ENCODE data around the gene TARS3.

Gene TARS3

GRCh38 chr15:101654171-101654570 is 70.1 kb downstream of the TARS3 start:
- peaks cover 42% of the 10 kb centered on the region for H3K4me1 Mint-ChIP-seq
- ATAC-seq, result no peak
- no peak for DNase-seq
- peak overlapping the region; percentile 92 for H3K27ac Mint-ChIP-seq
- no peaks in the 10 kb centered on the region for H3K27me3 Mint-ChIP-seq
- H3K36me3 Mint-ChIP-seq (ENCODE audit: low read depth), result peaks cover 11% of the 10 kb centered on the region
- no peaks in the 10 kb centered on the region for H3K9me3 Mint-ChIP-seq
- peak overlapping the region; percentile 41 for H3K4me3 Mint-ChIP-seq

GRCh38 chr15:101652786-101653430 is 71.4 kb downstream of the TARS3 start:
- Mint-ChIP-seq H3K27me3 (no peaks in the 10 kb centered on the region), H3K9me3 (no peaks in the 10 kb centered on the region), H3K36me3 (ENCODE audit: low read depth) (peaks cover 22% of the 10 kb centered on the region), H3K4me1 (peaks cover 47% of the 10 kb centered on the region), H3K27ac (peak overlapping the region; percentile 92), H3K4me3 (peak overlapping the region; percentile 91)
- ATAC-seq, result no peak
- no peak for DNase-seq

DNA sequence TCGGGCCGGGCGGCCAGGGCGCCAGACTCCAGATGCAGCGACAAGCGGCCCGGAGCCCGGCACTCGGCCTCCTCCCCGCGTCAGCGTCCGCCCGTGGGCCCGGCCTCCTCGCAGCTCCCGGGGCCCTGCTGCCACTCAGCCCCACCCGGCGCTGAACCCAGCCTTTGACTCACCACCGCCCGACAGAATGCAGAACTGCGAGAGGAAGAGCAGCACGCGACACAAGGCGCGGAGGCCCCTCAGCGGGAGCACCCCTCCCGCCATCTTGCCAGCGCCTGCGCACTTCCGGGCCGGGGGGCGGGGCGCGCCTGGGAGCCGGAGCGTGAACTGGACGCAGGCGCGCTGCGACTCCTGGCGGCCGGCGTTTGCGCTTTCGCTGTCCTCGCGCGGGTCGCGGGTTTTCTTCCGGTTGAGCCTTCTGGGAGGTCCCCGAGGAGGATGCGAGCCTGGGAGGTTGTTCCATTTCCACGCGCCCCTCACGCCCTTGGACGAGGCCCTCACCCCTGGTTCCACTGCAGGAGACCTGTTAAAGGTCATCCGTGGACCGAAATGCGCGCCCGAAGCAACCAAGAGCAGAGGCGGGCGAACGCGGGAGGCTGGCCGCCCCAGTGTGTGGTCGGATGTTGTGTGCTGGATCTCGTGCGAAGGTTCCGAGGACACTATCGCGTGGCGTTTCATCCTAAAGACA is 72.0 kb downstream of the TARS3 start, which contains the start of gene TM2D3:
Gene TM2D3, minus strand, starts transcription at position 284 of the 688 bp plus-strand sequence. Its CDS starts 20 bp downstream, at position 264.
- Mint-ChIP-seq H3K4me3 (peak within 1 kb of the TSS; percentile 91), H3K9me3 (no peaks in the 10 kb centered on the region), H3K36me3 (ENCODE audit: low read depth) (peaks cover 22% of the 10 kb centered on the region), H3K27me3 (no peaks in the 10 kb centered on the region), H3K27ac (peak within 1 kb of the TSS; percentile 92), H3K4me1 (peaks cover 47% of the 10 kb centered on the region)
- DNase-seq (peak; percentile 96), ATAC-seq (peak; percentile 94)

GRCh38 chr15:101651554-101652097 is 72.6 kb downstream of the TARS3 start:
- ATAC-seq (peak; percentile 65), DNase-seq (no peak)
- no peaks in the 10 kb centered on the region for H3K9me3 Mint-ChIP-seq
- H3K4me3 Mint-ChIP-seq, result peak overlapping the region; percentile 91
- H3K4me1 Mint-ChIP-seq, result peaks cover 47% of the 10 kb centered on the region
- no peaks in the 10 kb centered on the region for H3K27me3 Mint-ChIP-seq
- peaks cover 27% of the 10 kb centered on the region for H3K36me3 Mint-ChIP-seq (ENCODE audit: low read depth)
- H3K27ac Mint-ChIP-seq, result peak overlapping the region; percentile 92

- H3K9me3 Mint-ChIP-seq, result no peaks in the 10 kb centered on the region
- no peaks in the 10 kb centered on the region for H3K27me3 Mint-ChIP-seq
- peak overlapping the region; percentile 91 for H3K4me3 Mint-ChIP-seq
- peaks cover 50% of the 10 kb centered on the region for H3K4me1 Mint-ChIP-seq
- H3K27ac Mint-ChIP-seq, result peak overlapping the region; percentile 92
- H3K36me3 Mint-ChIP-seq (ENCODE audit: low read depth), result peaks cover 39% of the 10 kb centered on the region
- ATAC-seq (no peak), DNase-seq (no peak)
Measured at GRCh38 chr15:101650145-101650544, 74.1 kb downstream of the TARS3 start.

- ATAC-seq (no peak), DNase-seq (no peak)
- peaks cover 41% of the 10 kb centered on the region for H3K4me1 Mint-ChIP-seq
- H3K27me3 Mint-ChIP-seq, result no peaks in the 10 kb centered on the region
- no peak overlapping the region for H3K27ac Mint-ChIP-seq
- H3K9me3 Mint-ChIP-seq, result no peaks in the 10 kb centered on the region
- H3K36me3 Mint-ChIP-seq (ENCODE audit: low read depth), result peaks cover 49% of the 10 kb centered on the region
- no peak overlapping the region for H3K4me3 Mint-ChIP-seq
Measured at GRCh38 chr15:101648356-101648755, 75.9 kb downstream of the TARS3 start.

DNA sequence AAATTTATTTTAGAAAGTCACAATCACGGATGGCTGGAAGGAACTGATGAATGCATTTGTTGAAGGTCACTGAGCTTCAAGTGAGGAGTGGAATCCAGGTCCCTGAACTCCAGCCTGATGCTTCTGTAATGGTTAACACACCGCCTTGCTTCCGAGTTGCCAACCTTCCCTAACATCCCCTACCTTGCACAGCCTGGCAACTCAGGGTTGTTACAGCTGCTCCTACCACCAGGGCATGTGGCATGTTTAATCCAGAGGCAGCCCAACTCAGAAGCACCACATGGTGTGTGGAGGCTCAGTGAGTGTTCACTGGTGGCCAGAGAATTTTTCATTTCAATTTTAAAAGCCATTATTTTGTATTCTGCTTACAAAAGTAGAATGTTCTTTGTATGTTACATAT is 77.0 kb downstream of the TARS3 start:
- Mint-ChIP-seq H3K36me3 (ENCODE audit: low read depth) (peaks cover 59% of the 10 kb centered on the region), H3K27me3 (no peaks in the 10 kb centered on the region), H3K4me1 (peaks cover 44% of the 10 kb centered on the region), H3K4me3 (no peak overlapping the region), H3K9me3 (no peaks in the 10 kb centered on the region), H3K27ac (no peak overlapping the region)
- DNase-seq, result no peak
- no peak for ATAC-seq

- H3K36me3 Mint-ChIP-seq (ENCODE audit: low read depth), result peaks cover 63% of the 10 kb centered on the region
- DNase-seq (no peak), ATAC-seq (no peak)
- peaks cover 50% of the 10 kb centered on the region for H3K4me1 Mint-ChIP-seq
- no peaks in the 10 kb centered on the region for H3K9me3 Mint-ChIP-seq
- H3K27ac Mint-ChIP-seq, result no peak overlapping the region
- no peaks in the 10 kb centered on the region for H3K27me3 Mint-ChIP-seq
- no peak overlapping the region for H3K4me3 Mint-ChIP-seq
Measured at GRCh38 chr15:101646672-101647071, 77.6 kb downstream of the TARS3 start.

GRCh38 chr15:101642361-101642760 is 81.9 kb downstream of the TARS3 start:
- peaks cover 59% of the 10 kb centered on the region for H3K36me3 Mint-ChIP-seq (ENCODE audit: low read depth)
- no peaks in the 10 kb centered on the region for H3K27me3 Mint-ChIP-seq
- no peak for ATAC-seq
- H3K27ac Mint-ChIP-seq, result no peak overlapping the region
- H3K4me1 Mint-ChIP-seq, result peaks cover 28% of the 10 kb centered on the region
- DNase-seq, result no peak
- H3K4me3 Mint-ChIP-seq, result no peak overlapping the region
- H3K9me3 Mint-ChIP-seq, result no peaks in the 10 kb centered on the region

GRCh38 chr15:101641894-101642293 is 82.4 kb downstream of the TARS3 start:
- Mint-ChIP-seq H3K4me3 (no peak overlapping the region), H3K27ac (no peak overlapping the region), H3K36me3 (ENCODE audit: low read depth) (peaks cover 55% of the 10 kb centered on the region), H3K4me1 (peaks cover 28% of the 10 kb centered on the region), H3K27me3 (no peaks in the 10 kb centered on the region), H3K9me3 (no peaks in the 10 kb centered on the region)
- ATAC-seq, result no peak
- no peak for DNase-seq

- no peak for ATAC-seq
- Mint-ChIP-seq H3K27ac (peak overlapping the region; percentile 49), H3K4me3 (no peak overlapping the region), H3K27me3 (no peaks in the 10 kb centered on the region), H3K36me3 (ENCODE audit: low read depth) (peaks cover 51% of the 10 kb centered on the region), H3K9me3 (no peaks in the 10 kb centered on the region), H3K4me1 (peaks cover 28% of the 10 kb centered on the region)
- peak; percentile 72 for DNase-seq
Measured at GRCh38 chr15:101641129-101641764, 83.0 kb downstream of the TARS3 start.

- Mint-ChIP-seq H3K27me3 (no peaks in the 10 kb centered on the region), H3K9me3 (no peaks in the 10 kb centered on the region), H3K27ac (no peak overlapping the region), H3K4me1 (peaks cover 25% of the 10 kb centered on the region), H3K36me3 (ENCODE audit: low read depth) (peaks cover 37% of the 10 kb centered on the region), H3K4me3 (no peak overlapping the region)
- ATAC-seq (no peak), DNase-seq (no peak)
Measured at GRCh38 chr15:101639667-101640066, 84.6 kb downstream of the TARS3 start.

DNA sequence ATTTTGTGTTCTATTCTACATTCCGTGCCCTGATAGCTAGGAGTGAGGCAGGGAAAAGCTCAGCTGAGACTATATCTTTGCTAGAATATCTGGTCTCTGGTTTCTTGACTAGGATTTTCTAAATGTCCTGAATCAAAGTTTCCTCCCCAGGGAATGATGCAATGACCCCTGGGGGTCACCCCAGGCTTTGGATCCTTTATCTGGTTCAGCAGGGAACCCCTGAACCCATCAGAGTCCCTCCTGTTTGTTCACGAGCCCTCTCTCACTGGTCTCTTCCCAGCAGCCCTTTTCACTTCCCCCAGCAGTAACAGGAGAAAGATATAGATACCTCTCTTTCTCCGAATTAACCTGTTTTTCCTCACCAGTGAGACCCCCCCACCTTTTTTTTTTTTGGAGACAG is 86.4 kb downstream of the TARS3 start:
- peaks cover 17% of the 10 kb centered on the region for H3K4me1 Mint-ChIP-seq
- DNase-seq (no peak), ATAC-seq (no peak)
- H3K27me3 Mint-ChIP-seq, result no peaks in the 10 kb centered on the region
- H3K9me3 Mint-ChIP-seq, result no peaks in the 10 kb centered on the region
- peaks cover 32% of the 10 kb centered on the region for H3K36me3 Mint-ChIP-seq (ENCODE audit: low read depth)
- H3K27ac Mint-ChIP-seq, result no peak overlapping the region
- H3K4me3 Mint-ChIP-seq, result no peak overlapping the region

GRCh38 chr15:101637516-101637915 is 86.8 kb downstream of the TARS3 start:
- Mint-ChIP-seq H3K4me3 (no peak overlapping the region), H3K36me3 (ENCODE audit: low read depth) (peaks cover 31% of the 10 kb centered on the region), H3K27me3 (no peaks in the 10 kb centered on the region), H3K9me3 (no peaks in the 10 kb centered on the region), H3K27ac (no peak overlapping the region), H3K4me1 (peaks cover 14% of the 10 kb centered on the region)
- ATAC-seq, result no peak
- no peak for DNase-seq

DNA sequence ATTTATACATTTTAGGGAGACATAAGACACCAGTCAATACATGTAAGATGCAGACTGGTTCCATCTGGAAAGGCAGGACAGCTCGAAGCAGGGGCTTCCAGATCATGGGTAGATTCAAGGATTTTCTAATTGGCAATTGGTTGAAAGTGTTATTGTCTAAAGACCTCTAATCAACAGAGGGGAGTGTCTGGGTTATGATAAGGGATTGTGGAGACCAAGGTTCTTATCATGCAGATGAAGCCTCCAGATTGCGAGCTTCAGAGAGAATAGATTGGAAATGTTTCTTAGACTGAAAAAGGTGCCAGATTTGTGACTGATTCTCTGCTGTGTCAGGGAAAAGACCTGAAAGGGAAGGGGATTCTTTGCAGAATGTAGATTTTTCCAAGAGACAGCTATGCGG is 87.2 kb downstream of the TARS3 start:
- H3K36me3 Mint-ChIP-seq (ENCODE audit: low read depth), result peaks cover 27% of the 10 kb centered on the region
- ATAC-seq, result no peak
- H3K27me3 Mint-ChIP-seq, result no peaks in the 10 kb centered on the region
- no peak overlapping the region for H3K4me3 Mint-ChIP-seq
- no peak for DNase-seq
- no peak overlapping the region for H3K27ac Mint-ChIP-seq
- no peaks in the 10 kb centered on the region for H3K9me3 Mint-ChIP-seq
- peaks cover 9% of the 10 kb centered on the region for H3K4me1 Mint-ChIP-seq
